ENCODE measurements around the gene EIF4ENIF1.

DNA sequence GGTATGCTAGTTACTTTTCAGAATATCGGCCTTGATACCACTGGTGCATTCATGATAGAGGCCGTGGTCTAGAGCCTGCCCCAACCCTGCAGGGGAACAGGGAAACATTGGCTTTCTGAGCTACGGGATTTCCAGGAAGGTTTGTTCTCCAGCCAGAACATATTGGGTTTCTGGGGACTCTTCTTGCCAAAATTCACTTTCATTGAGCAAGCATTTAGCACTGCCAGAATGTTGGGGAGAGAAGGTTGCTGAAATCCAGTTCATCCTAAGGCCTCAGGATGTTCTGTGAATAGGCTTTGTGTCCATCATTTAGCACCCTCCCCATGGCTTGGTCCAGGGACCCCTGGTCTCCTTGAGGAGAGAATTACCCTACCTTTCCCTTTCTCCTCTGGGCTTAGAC lies 53.5 kb downstream of the EIF4ENIF1 start:
- TF ChIP-seq CTCF (IDR thresholded peaks at IDR 0.05): no peak
- no peak for TF ChIP-seq POLR2A (IDR thresholded peaks at IDR 0.05)

Data from right lobe of liver (tissue), 4 donors.